BLaER1 (cell line): ENCODE results near the gene ISG15.
"Not testable (repeated sequence)": the region's sequence is repeated elsewhere in the genome, so short reads cannot be mapped to it uniquely, and the experiment has no call there.

Experiments used
- H3K27ac ChIP-seq: shearing (Covaris generic); formaldehyde crosslinking; 2 replicates; pipeline ENCODE4 v1.8.1; 2022
- H3K27me3 ChIP-seq: shearing (Covaris generic); formaldehyde crosslinking; 2 replicates; pipeline ENCODE4 v1.8.1; 2022
- H3K36me3 ChIP-seq: shearing (Covaris generic); formaldehyde crosslinking; 2 replicates; pipeline ENCODE4 v1.8.1; 2022
- H3K4me1 ChIP-seq: shearing (Covaris generic); formaldehyde crosslinking; 2 replicates; pipeline ENCODE4 v1.8.1; 2022
- H3K4me2 ChIP-seq: shearing (Covaris generic); formaldehyde crosslinking; 2 replicates; pipeline ENCODE4 v1.8.1; 2022
- H3K4me3 ChIP-seq: shearing (Covaris generic); formaldehyde crosslinking; 2 replicates; pipeline ENCODE4 v1.8.1; 2022
- H3K9ac ChIP-seq: shearing (Covaris generic); formaldehyde crosslinking; 2 replicates; pipeline ENCODE4 v1.8.1; 2022
- H3K9me3 ChIP-seq: shearing (Covaris generic); formaldehyde crosslinking; 2 replicates; pipeline ENCODE4 v1.8.1; 2022
- H4K20me1 ChIP-seq: shearing (Covaris generic); formaldehyde crosslinking; 2 replicates; pipeline ENCODE4 v1.8.1; 2022
- Cebpa-rat ChIP-seq: shearing (Covaris generic); IDR thresholded peaks from 2 replicates; pipeline ENCODE4 v1.8.1; 2022

Gene ISG15

GRCh38 chr1:1013922-1014648, 788 bp downstream of the ISG15 start:
- H3K4me2 ChIP-seq, result peak overlapping the region; percentile 98
- TF ChIP-seq Cebpa-rat, result no peak
- H3K4me3 ChIP-seq, result peak overlapping the region; percentile 75
- H4K20me1 ChIP-seq, result no peaks in the 10 kb centered on the region
- peak overlapping the region; percentile 83 for H3K27ac ChIP-seq
- H3K4me1 ChIP-seq, result peaks cover 46% of the 10 kb centered on the region
- H3K27me3 ChIP-seq, result no peaks in the 10 kb centered on the region
- H3K9ac ChIP-seq, result peak overlapping the region; percentile 80
- no peaks in the 10 kb centered on the region for H3K36me3 ChIP-seq
- H3K9me3 ChIP-seq, result peaks cover 4% of the 10 kb centered on the region; the same call in 1 of the 2 replicates

- peak overlapping the region; percentile 80 for H3K9ac ChIP-seq
- peak overlapping the region; percentile 98 for H3K4me2 ChIP-seq
- H3K27ac ChIP-seq, result peak overlapping the region; percentile 83
- H3K36me3 ChIP-seq, result no peaks in the 10 kb centered on the region
- H3K4me3 ChIP-seq, result peak overlapping the region; percentile 75
- peaks cover 48% of the 10 kb centered on the region for H3K4me1 ChIP-seq
- H3K9me3 ChIP-seq, result no peaks in the 10 kb centered on the region
- no peak for TF ChIP-seq Cebpa-rat
- H4K20me1 ChIP-seq, result no peaks in the 10 kb centered on the region
- H3K27me3 ChIP-seq, result no peaks in the 10 kb centered on the region
These were observed 1.7 kb downstream of the ISG15 start for GRCh38 chr1:1014799-1015681.

GRCh38 chr1:1017397-1018320, 4.4 kb downstream of the ISG15 start:
- not testable (repeated sequence) for H3K36me3 ChIP-seq, H3K27me3 ChIP-seq, H3K9me3 ChIP-seq, H3K27ac ChIP-seq, H3K4me2 ChIP-seq, H3K4me3 ChIP-seq, H3K9ac ChIP-seq
- Histone ChIP-seq H3K4me1 (peaks cover 61% of the 10 kb centered on the region), H4K20me1 (peaks cover 15% of the 10 kb centered on the region)

GRCh38 chr1:1018321-1018685, 5.0 kb downstream of the ISG15 start:
- not testable (repeated sequence) for H3K4me3 ChIP-seq, H3K36me3 ChIP-seq, H3K4me2 ChIP-seq, H3K27me3 ChIP-seq, H3K9me3 ChIP-seq, H3K27ac ChIP-seq, H3K9ac ChIP-seq
- peaks cover 65% of the 10 kb centered on the region for H3K4me1 ChIP-seq
- H4K20me1 ChIP-seq, result peaks cover 20% of the 10 kb centered on the region

GRCh38 chr1:1019122-1019999, 6.1 kb downstream of the ISG15 start:
- Histone ChIP-seq H3K4me3 (peak overlapping the region; percentile 66), H3K27ac (peak overlapping the region; percentile 78), H3K9ac (peak overlapping the region; percentile 74; the same call in 1 of the 2 replicates), H3K9me3 (no peaks in the 10 kb centered on the region), H4K20me1 (peaks cover 30% of the 10 kb centered on the region), H3K4me2 (peak overlapping the region; percentile 54), H3K27me3 (peaks cover 9% of the 10 kb centered on the region), H3K36me3 (peaks cover 2% of the 10 kb centered on the region; the same call in 1 of the 2 replicates), H3K4me1 (peaks cover 66% of the 10 kb centered on the region)
- no peak for TF ChIP-seq Cebpa-rat

- Histone ChIP-seq H3K36me3 (peaks cover 5% of the 10 kb centered on the region; the same call in 1 of the 2 replicates), H3K9me3 (no peaks in the 10 kb centered on the region), H3K9ac (peak within 1 kb of the TSS; percentile 75), H3K4me3 (peak within 1 kb of the TSS; percentile 77), H3K27ac (peak within 1 kb of the TSS; percentile 78), H3K27me3 (peaks cover 9% of the 10 kb centered on the region), H3K4me2 (peak within 1 kb of the TSS; percentile 99), H4K20me1 (peaks cover 30% of the 10 kb centered on the region), H3K4me1 (peaks cover 66% of the 10 kb centered on the region)
- no peak for TF ChIP-seq Cebpa-rat
These were observed 6.7 kb downstream of the ISG15 start, which contains the start of gene AGRN for GRCh38 chr1:1020000-1020404. Gene AGRN (plus strand): TSS chr1:1020120. CDS start chr1:1020173, 53 bp downstream.

GRCh38 chr1:1020415-1021009, 7.2 kb downstream of the ISG15 start:
- H3K27ac ChIP-seq, result peak overlapping the region; percentile 59; the same call in 1 of the 2 replicates
- TF ChIP-seq Cebpa-rat, result no peak
- H3K9ac ChIP-seq, result peak overlapping the region; percentile 75
- peaks cover 65% of the 10 kb centered on the region for H3K4me1 ChIP-seq
- H4K20me1 ChIP-seq, result peaks cover 30% of the 10 kb centered on the region
- H3K4me2 ChIP-seq, result peak overlapping the region; percentile 99
- no peaks in the 10 kb centered on the region for H3K9me3 ChIP-seq
- peak overlapping the region; percentile 77 for H3K4me3 ChIP-seq
- peaks cover 9% of the 10 kb centered on the region for H3K27me3 ChIP-seq
- H3K36me3 ChIP-seq, result peaks cover 5% of the 10 kb centered on the region; the same call in 1 of the 2 replicates
